DOHH2 (cell line): ENCODE measurements around the gene SIKE1.

Experiments
- H3F3A ChIP-seq: fragments of 200-600 bp; sonication (generic), shearing (Covaris generic); 2 replicates; pipeline ENCODE4 v1.6.0; 2016; ENCODE audit warnings: antibody characterized with exemption, mild to moderate bottlenecking; ENCODE audit not compliant: control insufficient read depth, insufficient read depth
- H3K27ac ChIP-seq: fragments of 200-600 bp; sonication (generic); 2 replicates; pipeline ENCODE4 v1.5.1; 2014; ENCODE audit warnings: low read depth, mild to moderate bottlenecking, low read length, moderate library complexity
- H3K27me3 ChIP-seq: fragments of 200-600 bp; sonication (generic); 2 replicates; pipeline ENCODE4 v1.6.1; 2014; ENCODE audit warnings: mild to moderate bottlenecking, low read length, mixed read lengths; ENCODE audit not compliant: control insufficient read depth
- H3K36me3 ChIP-seq: fragments of 200-600 bp; sonication (generic); 2 replicates; pipeline ENCODE4 v1.6.1; 2014; ENCODE audit warnings: mild to moderate bottlenecking, low read length, moderate library complexity, mixed read lengths; ENCODE audit not compliant: control insufficient read depth
- H3K4me1 ChIP-seq: fragments of 200-600 bp; sonication (generic); 2 replicates; pipeline ENCODE4 v1.6.1; 2014; ENCODE audit warnings: mild to moderate bottlenecking, low read length, mixed read lengths; ENCODE audit not compliant: control insufficient read depth
- H3K4me2 ChIP-seq: fragments of 200-600 bp; sonication (generic); 2 replicates; pipeline ENCODE4 v1.6.0; 2014; ENCODE audit warnings: mild to moderate bottlenecking, low read length, moderate library complexity
- H3K4me3 ChIP-seq: fragments of 200-600 bp; sonication (generic); 2 replicates; pipeline ENCODE4 v1.5.1; 2014; ENCODE audit warnings: mild to moderate bottlenecking, low read length, mixed read lengths
- H3K79me2 ChIP-seq: fragments of 200-600 bp; sonication (generic); 2 replicates; pipeline ENCODE4 v1.6.1; 2014; ENCODE audit warnings: mild to moderate bottlenecking, low read length, mixed read lengths; ENCODE audit not compliant: control insufficient read depth
- H3K9me2 ChIP-seq: fragments of 200-600 bp; sonication (generic); replicated peaks from 2 replicates; pipeline ENCODE4 v1.6.1; 2014; ENCODE audit warnings: mild to moderate bottlenecking, low read length, mixed read lengths; ENCODE audit not compliant: control insufficient read depth
- H3K9me3 ChIP-seq: fragments of 200-600 bp; sonication (generic); 2 replicates; pipeline ENCODE4 v1.6.1; 2014; ENCODE audit warnings: antibody characterized with exemption, low read length, mixed read lengths; ENCODE audit not compliant: control insufficient read depth, insufficient read depth
- H4K20me1 ChIP-seq: fragments of 200-600 bp; sonication (generic); 2 replicates; pipeline ENCODE4 v1.6.0; 2014; ENCODE audit warnings: low read depth, mild to moderate bottlenecking, antibody characterized with exemption, low read length, moderate library complexity; ENCODE audit not compliant: control insufficient read depth, insufficient read depth
- CTCF ChIP-seq: fragments of 200-600 bp; sonication (generic); IDR thresholded peaks from one replicate; pipeline ENCODE4 v1.5.1; 2014; ENCODE audit warnings: antibody characterized with exemption, mild to moderate bottlenecking, low read depth, low read length; ENCODE audit not compliant: poor library complexity, severe bottlenecking
- EZH2phosphoT487 ChIP-seq: fragments of 200-600 bp; sonication (generic); IDR thresholded peaks from 2 replicates; pipeline ENCODE4 v1.6.1; 2017; ENCODE audit warnings: borderline replicate concordance, mild to moderate bottlenecking, antibody characterized with exemption, low read length, moderate library complexity, mixed read lengths

Gene SIKE1

GRCh38 chr1:114758256-114758832 lies 22.1 kb downstream of the SIKE1 start:
- TF ChIP-seq CTCF: no peak
- no peak for TF ChIP-seq EZH2phosphoT487
- Histone ChIP-seq H3K4me3 (peak overlapping the region; percentile 99), H3K79me2 (peaks cover 45% of the 10 kb centered on the region), H4K20me1 (peaks cover 35% of the 10 kb centered on the region), H3K9me2 (no peaks in the 10 kb centered on the region), H3K9me3 (no peaks in the 10 kb centered on the region), H3K27me3 (no peaks in the 10 kb centered on the region), H3K27ac (peak overlapping the region; percentile 89), H3K36me3 (peaks cover 42% of the 10 kb centered on the region), H3K4me1 (peaks cover 42% of the 10 kb centered on the region), H3F3A (no peaks in the 10 kb centered on the region; the same call in 1 of the 2 replicates), H3K4me2 (peak overlapping the region; percentile 78)

GRCh38 chr1:114757455-114758255 lies 22.8 kb downstream of the SIKE1 start, which contains the start of gene CSDE1:
Gene CSDE1, minus strand, starts transcription at chr1:114757984. Its CDS starts 18,094 bp downstream, at chr1:114739890.
- Histone ChIP-seq H3K27me3 (no peaks in the 10 kb centered on the region), H3K4me2 (peak within 1 kb of the TSS; percentile 78), H3K27ac (peak within 1 kb of the TSS; percentile 89), H3K9me3 (no peaks in the 10 kb centered on the region), H3K36me3 (peaks cover 49% of the 10 kb centered on the region), H3F3A (no peaks in the 10 kb centered on the region; the same call in 1 of the 2 replicates), H3K9me2 (no peaks in the 10 kb centered on the region), H3K4me3 (peak within 1 kb of the TSS; percentile 99), H3K4me1 (peaks cover 47% of the 10 kb centered on the region), H3K79me2 (peaks cover 52% of the 10 kb centered on the region), H4K20me1 (peaks cover 36% of the 10 kb centered on the region)
- TF ChIP-seq EZH2phosphoT487 (no peak), CTCF (peak; percentile 40)

- H3K4me1 ChIP-seq: peaks cover 50% of the 10 kb centered on the region
- peaks cover 43% of the 10 kb centered on the region for H4K20me1 ChIP-seq
- no peaks in the 10 kb centered on the region for H3K9me3 ChIP-seq
- H3F3A ChIP-seq: no peaks in the 10 kb centered on the region; the same call in 1 of the 2 replicates
- H3K36me3 ChIP-seq: peaks cover 54% of the 10 kb centered on the region
- H3K27ac ChIP-seq: peak overlapping the region; percentile 6; the same call in 1 of the 2 replicates
- H3K27me3 ChIP-seq: no peaks in the 10 kb centered on the region
- H3K4me2 ChIP-seq: peak overlapping the region; percentile 78
- H3K4me3 ChIP-seq: peak overlapping the region; percentile 99
- H3K79me2 ChIP-seq: peaks cover 58% of the 10 kb centered on the region
- no peak for TF ChIP-seq CTCF
- TF ChIP-seq EZH2phosphoT487: no peak
- H3K9me2 ChIP-seq: no peaks in the 10 kb centered on the region
Measured at GRCh38 chr1:114756949-114757454, 23.5 kb downstream of the SIKE1 start.
